ENCODE results near the gene CDKN1C. TPM values are rescaled to one million over a fixed set of nuclear protein-coding genes. Genes with fewer than 3 reads are reported as not detected.

Gene CDKN1C
- total and polyA plus RNA-seq, 2 experiments from 2014 or later, result 470 to 526 TPM

GRCh38 chr11:2837651-2838050, 47.9 kb downstream of the CDKN1C start:
- no peak overlapping the region for H3K4me3 ChIP-seq
- H3K36me3 ChIP-seq (replicated peaks; ENCODE audit: insufficient read depth, low read depth), result no peaks in the 10 kb centered on the region
- no peaks in the 10 kb centered on the region for H3K9me3 ChIP-seq (ENCODE audit: low read depth)
- no peak for DNase-seq (ENCODE audit: low spot score)
- peak overlapping the region; percentile 63 for H3K4me2 ChIP-seq
- H3K27ac ChIP-seq, result peak overlapping the region; percentile 96
- H3K9me2 ChIP-seq (replicated peaks; ENCODE audit: insufficient read depth), result no peaks in the 10 kb centered on the region
- H3K4me1 ChIP-seq (ENCODE audit: insufficient read depth), result peaks cover 58% of the 10 kb centered on the region
- H2AFZ ChIP-seq, result no peak overlapping the region
- H3K27me3 ChIP-seq, result no peaks in the 10 kb centered on the region
- no peaks in the 10 kb centered on the region for H4K20me1 ChIP-seq (ENCODE audit: insufficient read depth, poor library complexity, severe bottlenecking)
- H3K79me2 ChIP-seq, result no peaks in the 10 kb centered on the region
- WGBS (ENCODE audit: low lambda C conversion rate, missing lambda C conversion rate), result 92% methylated on average over 10 of the region's 12 CpGs
- TF ChIP-seq EZH2phosphoT487 (IDR thresholded peaks at IDR 0.05; ENCODE audit: low read depth, severe bottlenecking, unreplicated experiment) (no peak), EZH2 (IDR thresholded peaks at IDR 0.05; ENCODE audit: borderline replicate concordance) (no peak), CTCF (IDR thresholded peaks at IDR 0.05; ENCODE audit: poor library complexity) (no peak)

GRCh38 chr11:2837096-2837601, 48.4 kb downstream of the CDKN1C start:
- peak overlapping the region; percentile 96 for H3K27ac ChIP-seq
- H3K27me3 ChIP-seq, result no peaks in the 10 kb centered on the region
- TF ChIP-seq EZH2phosphoT487 (IDR thresholded peaks at IDR 0.05; ENCODE audit: low read depth, severe bottlenecking, unreplicated experiment) (no peak), CTCF (IDR thresholded peaks at IDR 0.05; ENCODE audit: poor library complexity) (peak; percentile 42), EZH2 (IDR thresholded peaks at IDR 0.05; ENCODE audit: borderline replicate concordance) (no peak)
- H2AFZ ChIP-seq, result no peak overlapping the region
- no peaks in the 10 kb centered on the region for H3K9me3 ChIP-seq (ENCODE audit: low read depth)
- H3K4me2 ChIP-seq, result peak overlapping the region; percentile 63
- H3K79me2 ChIP-seq, result no peaks in the 10 kb centered on the region
- DNase-seq (ENCODE audit: low spot score), result peak; percentile 96
- H3K9me2 ChIP-seq (replicated peaks; ENCODE audit: insufficient read depth), result no peaks in the 10 kb centered on the region
- no peaks in the 10 kb centered on the region for H3K36me3 ChIP-seq (replicated peaks; ENCODE audit: insufficient read depth, low read depth)
- H3K4me3 ChIP-seq, result no peak overlapping the region
- 19% methylated on average over 19 of the region's 20 CpGs for WGBS (ENCODE audit: low lambda C conversion rate, missing lambda C conversion rate)
- no peaks in the 10 kb centered on the region for H4K20me1 ChIP-seq (ENCODE audit: insufficient read depth, poor library complexity, severe bottlenecking)
- H3K4me1 ChIP-seq (ENCODE audit: insufficient read depth), result peaks cover 58% of the 10 kb centered on the region

- H3K4me3 ChIP-seq, result no peak overlapping the region
- no peaks in the 10 kb centered on the region for H3K9me2 ChIP-seq (replicated peaks; ENCODE audit: insufficient read depth)
- 78% methylated on average over 23 of the region's 23 CpGs for WGBS (ENCODE audit: low lambda C conversion rate, missing lambda C conversion rate)
- H3K9me3 ChIP-seq (ENCODE audit: low read depth), result no peaks in the 10 kb centered on the region
- H2AFZ ChIP-seq, result no peak overlapping the region
- peak overlapping the region; percentile 90 for H3K27ac ChIP-seq
- DNase-seq (ENCODE audit: low spot score), result no peak
- no peaks in the 10 kb centered on the region for H3K79me2 ChIP-seq
- H3K36me3 ChIP-seq (replicated peaks; ENCODE audit: insufficient read depth, low read depth), result no peaks in the 10 kb centered on the region
- H3K4me2 ChIP-seq, result no peak overlapping the region
- H3K4me1 ChIP-seq (ENCODE audit: insufficient read depth), result peaks cover 58% of the 10 kb centered on the region
- TF ChIP-seq EZH2phosphoT487 (IDR thresholded peaks at IDR 0.05; ENCODE audit: low read depth, severe bottlenecking, unreplicated experiment) (no peak), EZH2 (IDR thresholded peaks at IDR 0.05; ENCODE audit: borderline replicate concordance) (no peak), CTCF (IDR thresholded peaks at IDR 0.05; ENCODE audit: poor library complexity) (no peak)
- no peaks in the 10 kb centered on the region for H4K20me1 ChIP-seq (ENCODE audit: insufficient read depth, poor library complexity, severe bottlenecking)
- H3K27me3 ChIP-seq, result no peaks in the 10 kb centered on the region
These were observed 49.1 kb downstream of the CDKN1C start for GRCh38 chr11:2836315-2837095.

Measured in hepatocyte (in vitro differentiated cells).